WTC11 (cell line): Measurements from ENCODE around the gene CSTPP1.

Experiments
- ATF6 ChIP-seq: sonication (generic); formaldehyde crosslinking; IDR thresholded peaks from 2 replicates; pipeline ENCODE4 v1.8.1; 2023; ENCODE audit warnings: mild to moderate bottlenecking, missing genetic modification reagents
- CREB1 ChIP-seq: sonication (generic); formaldehyde crosslinking; IDR thresholded peaks from 2 replicates; pipeline ENCODE4 v1.8.0; 2023; ENCODE audit warnings: mild to moderate bottlenecking, missing genetic modification reagents
- CTCF ChIP-seq: fragments of 200-600 bp; IDR thresholded peaks from 2 replicates; pipeline ENCODE4 v1.8.0; 2022; ENCODE audit warnings: antibody characterized with exemption
- E2F1 ChIP-seq: sonication (generic); formaldehyde crosslinking; IDR thresholded peaks from 2 replicates; pipeline ENCODE4 v1.8.0; 2022; ENCODE audit warnings: mild to moderate bottlenecking, missing genetic modification reagents
- NR2C2 ChIP-seq: sonication (generic); formaldehyde crosslinking; IDR thresholded peaks from 2 replicates; pipeline ENCODE4 v1.8.0; 2022; ENCODE audit warnings: mild to moderate bottlenecking, missing genetic modification reagents
- RORB ChIP-seq: fragments of 250-450 bp; sonication (Bioruptor Pico); IDR thresholded peaks from 2 replicates; pipeline ENCODE4 v1.9.0; 2021; ENCODE audit warnings: mild to moderate bottlenecking
- TEAD4 ChIP-seq: sonication (generic); formaldehyde crosslinking; IDR thresholded peaks from 2 replicates; pipeline ENCODE4 v1.8.0; 2022; ENCODE audit warnings: mild to moderate bottlenecking, missing genetic modification reagents
- USF2 ChIP-seq: sonication (generic); formaldehyde crosslinking; IDR thresholded peaks from 2 replicates; pipeline ENCODE4 v1.8.1; 2023; ENCODE audit warnings: mild to moderate bottlenecking, missing genetic modification reagents, moderate library complexity
- ZBTB21 ChIP-seq: sonication (generic); formaldehyde crosslinking; IDR thresholded peaks from 2 replicates; pipeline ENCODE4 v1.8.1; 2023; ENCODE audit warnings: mild to moderate bottlenecking, missing genetic modification reagents, borderline replicate concordance
- ZMAT4 ChIP-seq: fragments of 250-450 bp; sonication (Bioruptor Pico); IDR thresholded peaks from 2 replicates; pipeline ENCODE4 v1.9.0; 2021; ENCODE audit warnings: mild to moderate bottlenecking

GRCh38 chr11:47056261-47056915 lies 119.8 kb downstream of the CSTPP1 start:
- TF ChIP-seq CREB1 = no peak
- TF ChIP-seq CTCF = no peak
- no peak for TF ChIP-seq ZBTB21 (CRISPR knock-in tag)
- no peak for TF ChIP-seq E2F1 (CRISPR knock-in tag)
- no peak for TF ChIP-seq TEAD4 (CRISPR knock-in tag)
- TF ChIP-seq RORB (CRISPR knock-in tag) = no peak
- no peak for TF ChIP-seq ZMAT4
- TF ChIP-seq NR2C2 (CRISPR knock-in tag) = no peak
- no peak for TF ChIP-seq USF2 (CRISPR knock-in tag)
- no peak for TF ChIP-seq ATF6
